Smooth muscle cell (in vitro differentiated cells): ENCODE measurements around the gene SNAPC2. TPM values are rescaled to one million over a fixed set of nuclear protein-coding genes. Genes with fewer than 3 reads are reported as not detected.

ENCODE experiments used
- DNase-seq: peaks from one replicate; lab custom pipeline; 2025; ENCODE audit not compliant: unreplicated experiment; lab: John Stamatoyannopoulos, UW
- H2AFZ ChIP-seq: fragments of 200-600 bp; sonication (generic); 2 replicates; pipeline ENCODE4 v1.6.0; 2016; ENCODE audit warnings: antibody characterized with exemption, low read depth, mild to moderate bottlenecking
- H3F3A ChIP-seq: fragments of 200-600 bp; sonication (generic); 2 replicates; pipeline ENCODE4 v1.6.0; 2017; ENCODE audit warnings: antibody characterized with exemption, low read depth
- H3K27ac ChIP-seq: fragments of 200-600 bp; sonication (generic); 2 replicates; pipeline ENCODE4 v1.5.1; 2016; ENCODE audit warnings: low read depth, mild to moderate bottlenecking
- H3K27me3 ChIP-seq: fragments of 200-600 bp; sonication (generic); 2 replicates; pipeline ENCODE4 v1.6.1; 2016; ENCODE audit warnings: low read depth, mild to moderate bottlenecking
- H3K36me3 ChIP-seq: fragments of 200-600 bp; sonication (generic); 2 replicates; pipeline ENCODE4 v1.5.1; 2016; ENCODE audit warnings: low read depth
- H3K4me1 ChIP-seq: fragments of 200-600 bp; sonication (generic); 2 replicates; pipeline ENCODE4 v1.5.1; 2016; ENCODE audit warnings: low read depth
- H3K4me2 ChIP-seq: fragments of 200-600 bp; sonication (generic); 2 replicates; pipeline ENCODE4 v1.6.0; 2016; ENCODE audit warnings: mild to moderate bottlenecking
- H3K4me3 ChIP-seq: fragments of 200-600 bp; sonication (generic); 2 replicates; pipeline ENCODE4 v1.5.1; 2016; ENCODE audit warnings: mild to moderate bottlenecking
- H3K79me2 ChIP-seq: fragments of 200-600 bp; sonication (generic); 2 replicates; pipeline ENCODE4 v1.6.0; 2016; ENCODE audit warnings: low read depth, mild to moderate bottlenecking
- H3K9ac ChIP-seq: fragments of 200-600 bp; sonication (generic); 2 replicates; pipeline ENCODE4 v1.6.0; 2016; ENCODE audit warnings: low read depth
- H3K9me3 ChIP-seq: fragments of 200-600 bp; sonication (generic); replicated peaks from 2 replicates; pipeline ENCODE4 v1.5.1; 2016; ENCODE audit warnings: low read depth
- H4K20me1 ChIP-seq: fragments of 200-600 bp; sonication (generic); 2 replicates; pipeline ENCODE4 v1.6.0; 2016; ENCODE audit warnings: low read depth
- WGBS: methylation state at CpG from one replicate; pipeline ENCODE4 v1.1.7; 2016; ENCODE audit warnings: low lambda C conversion rate; 5-methylcytosine and 5-hydroxymethylcytosine counted together
- polyA plus RNA-seq: library from polyadenylated mRNA; unstranded; fragments of >200 nt; fragmentation: Nextera tagmentation; extraction: Ambion mirVana; gene quantifications from 2 replicates; pipeline ENCODE4 v1.2.1, GENCODE V29; 2016
- total RNA-seq: library from RNA; depleted of rRNA; stranded (reverse); fragments of >200 nt; gene quantifications from 2 replicates; pipeline ENCODE4 v1.2.3, GENCODE V29; 2014
- TF ChIP-seq, protein P1 (sequence below): fragments of 200-600 bp; sonication (generic); IDR thresholded peaks from 2 replicates; pipeline ENCODE4 v1.5.1; 2017; ENCODE audit warnings: borderline replicate concordance, mild to moderate bottlenecking, antibody characterized with exemption; ENCODE audit not compliant: insufficient read depth, poor library complexity, severe bottlenecking

The SNAPC2 gene
- total and polyA plus RNA-seq, 2 experiments from 2014 or later: 18.2 to 35.0 TPM

- WGBS: 98% methylated on average over 19 of the region's 21 CpGs
- Histone ChIP-seq H3K9me3 (no peaks in the 10 kb centered on the region), H3K79me2 (peaks cover 31% of the 10 kb centered on the region), H3K4me1 (peaks cover 7% of the 10 kb centered on the region), H2AFZ (no peak overlapping the region), H4K20me1 (peaks cover 60% of the 10 kb centered on the region), H3K36me3 (no peaks in the 10 kb centered on the region), H3K4me3 (no peak overlapping the region), H3F3A (no peaks in the 10 kb centered on the region), H3K27ac (no peak overlapping the region), H3K4me2 (no peak overlapping the region), H3K9ac (no peak overlapping the region), H3K27me3 (no peaks in the 10 kb centered on the region)
- TF ChIP-seq, protein P1, sequence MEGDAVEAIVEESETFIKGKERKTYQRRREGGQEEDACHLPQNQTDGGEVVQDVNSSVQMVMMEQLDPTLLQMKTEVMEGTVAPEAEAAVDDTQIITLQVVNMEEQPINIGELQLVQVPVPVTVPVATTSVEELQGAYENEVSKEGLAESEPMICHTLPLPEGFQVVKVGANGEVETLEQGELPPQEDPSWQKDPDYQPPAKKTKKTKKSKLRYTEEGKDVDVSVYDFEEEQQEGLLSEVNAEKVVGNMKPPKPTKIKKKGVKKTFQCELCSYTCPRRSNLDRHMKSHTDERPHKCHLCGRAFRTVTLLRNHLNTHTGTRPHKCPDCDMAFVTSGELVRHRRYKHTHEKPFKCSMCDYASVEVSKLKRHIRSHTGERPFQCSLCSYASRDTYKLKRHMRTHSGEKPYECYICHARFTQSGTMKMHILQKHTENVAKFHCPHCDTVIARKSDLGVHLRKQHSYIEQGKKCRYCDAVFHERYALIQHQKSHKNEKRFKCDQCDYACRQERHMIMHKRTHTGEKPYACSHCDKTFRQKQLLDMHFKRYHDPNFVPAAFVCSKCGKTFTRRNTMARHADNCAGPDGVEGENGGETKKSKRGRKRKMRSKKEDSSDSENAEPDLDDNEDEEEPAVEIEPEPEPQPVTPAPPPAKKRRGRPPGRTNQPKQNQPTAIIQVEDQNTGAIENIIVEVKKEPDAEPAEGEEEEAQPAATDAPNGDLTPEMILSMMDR: no peak
- DNase-seq: no peak
These were observed 10.6 kb upstream of the SNAPC2 start for GRCh38 chr19:7909471-7910067.

DNA sequence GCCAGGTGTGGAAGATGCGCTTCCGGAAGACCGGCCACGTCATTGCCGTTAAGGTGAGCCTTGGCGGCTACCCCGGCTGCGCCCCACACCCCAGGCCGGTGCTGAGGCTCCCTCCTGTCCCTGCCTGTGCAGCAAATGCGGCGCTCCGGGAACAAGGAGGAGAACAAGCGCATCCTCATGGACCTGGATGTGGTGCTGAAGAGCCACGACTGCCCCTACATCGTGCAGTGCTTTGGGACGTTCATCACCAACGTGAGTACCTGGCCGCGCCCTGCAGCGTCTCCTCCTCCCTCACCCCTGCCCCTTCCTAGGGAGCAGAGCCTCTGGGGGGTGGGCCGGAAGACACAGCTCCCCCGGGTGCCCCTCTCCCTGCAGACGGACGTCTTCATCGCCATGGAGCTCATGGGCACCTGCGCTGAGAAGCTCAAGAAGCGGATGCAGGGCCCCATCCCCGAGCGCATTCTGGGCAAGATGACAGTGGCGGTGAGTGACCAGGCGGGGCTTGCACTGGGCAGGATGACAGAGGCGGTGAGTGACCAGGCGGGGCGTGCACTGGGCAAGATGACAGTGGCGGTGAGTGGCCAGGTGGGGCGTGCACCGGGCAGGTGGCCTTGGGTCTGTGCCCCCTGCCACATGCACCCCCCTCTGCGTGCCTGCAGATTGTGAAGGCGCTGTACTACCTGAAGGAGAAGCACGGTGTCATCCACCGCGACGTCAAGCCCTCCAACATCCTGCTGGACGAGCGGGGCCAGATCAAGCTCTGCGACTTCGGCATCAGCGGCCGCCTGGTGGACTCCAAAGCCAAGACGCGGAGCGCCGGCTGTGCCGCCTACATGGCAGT is 9.6 kb upstream of the SNAPC2 start:
- H2AFZ ChIP-seq: no peak overlapping the region
- no peak overlapping the region for H3K27ac ChIP-seq
- no peak overlapping the region for H3K4me3 ChIP-seq
- H3F3A ChIP-seq: no peaks in the 10 kb centered on the region
- no peak for DNase-seq
- peaks cover 21% of the 10 kb centered on the region for H3K79me2 ChIP-seq
- 98% methylated on average over 48 of the region's 54 CpGs for WGBS
- TF ChIP-seq, protein P1: no peak
- no peaks in the 10 kb centered on the region for H3K36me3 ChIP-seq
- no peaks in the 10 kb centered on the region for H3K9me3 ChIP-seq
- H4K20me1 ChIP-seq: peaks cover 50% of the 10 kb centered on the region
- no peaks in the 10 kb centered on the region for H3K4me1 ChIP-seq
- no peak overlapping the region for H3K9ac ChIP-seq
- no peaks in the 10 kb centered on the region for H3K27me3 ChIP-seq
- no peak overlapping the region for H3K4me2 ChIP-seq

- Histone ChIP-seq H3K27me3 (no peaks in the 10 kb centered on the region), H3K4me3 (no peak overlapping the region), H3K9ac (no peak overlapping the region), H3K79me2 (peaks cover 10% of the 10 kb centered on the region), H3K4me1 (peaks cover 9% of the 10 kb centered on the region), H3K4me2 (no peak overlapping the region), H3K27ac (no peak overlapping the region), H2AFZ (no peak overlapping the region), H4K20me1 (peaks cover 39% of the 10 kb centered on the region), H3F3A (no peaks in the 10 kb centered on the region), H3K9me3 (no peaks in the 10 kb centered on the region), H3K36me3 (no peaks in the 10 kb centered on the region)
- TF ChIP-seq, protein P1: no peak
- DNase-seq: no peak
- 96% methylated on average over 17 of the region's 18 CpGs for WGBS
These were observed 8.5 kb upstream of the SNAPC2 start for GRCh38 chr19:7911508-7912143.
